T1000 (cell line): Measurements from ENCODE around the gene TECTB.

Experiments
- DNase-seq: peaks from one replicate; lab custom pipeline; 2025; ENCODE audit warnings: mixed read lengths; lab: John Stamatoyannopoulos, UW

The TECTB gene

GRCh38 chr10:112311481-112311880 is 28.3 kb downstream of the TECTB start:
- DNase-seq = no peak

GRCh38 chr10:112313234-112313633 is 30.0 kb downstream of the TECTB start:
- no peak for DNase-seq

GRCh38 chr10:112313911-112314310 is 30.7 kb downstream of the TECTB start:
- DNase-seq = no peak

GRCh38 chr10:112314822-112315474 is 31.7 kb downstream of the TECTB start:
- DNase-seq = no peak

- no peak for DNase-seq
Observed at GRCh38 chr10:112327678-112328077, 44.5 kb downstream of the TECTB start.

GRCh38 chr10:112330162-112330561 is 47.0 kb downstream of the TECTB start:
- no peak for DNase-seq

GRCh38 chr10:112330607-112331160 is 47.5 kb downstream of the TECTB start:
- DNase-seq = no peak

GRCh38 chr10:112332022-112332421 is 48.8 kb downstream of the TECTB start:
- DNase-seq = no peak

GRCh38 chr10:112332509-112333228 is 49.5 kb downstream of the TECTB start:
- DNase-seq = no peak

- DNase-seq = no peak
Observed at GRCh38 chr10:112333452-112333851, 50.3 kb downstream of the TECTB start.

GRCh38 chr10:112335111-112335867 is 52.1 kb downstream of the TECTB start:
- no peak for DNase-seq

- DNase-seq = no peak
Observed at GRCh38 chr10:112335868-112336265, 52.7 kb downstream of the TECTB start.

- no peak for DNase-seq
Observed at GRCh38 chr10:112336556-112337201, 53.5 kb downstream of the TECTB start.

GRCh38 chr10:112338957-112339356 is 55.8 kb downstream of the TECTB start:
- DNase-seq = no peak

GRCh38 chr10:112340601-112341000 is 57.4 kb downstream of the TECTB start:
- DNase-seq = no peak

GRCh38 chr10:112343056-112343806 is 60.0 kb downstream of the TECTB start:
- no peak for DNase-seq

GRCh38 chr10:112344261-112344660 is 61.1 kb downstream of the TECTB start:
- no peak for DNase-seq

GRCh38 chr10:112345202-112345601 is 62.0 kb downstream of the TECTB start:
- no peak for DNase-seq

- DNase-seq = no peak
Observed at GRCh38 chr10:112345743-112346142, 62.5 kb downstream of the TECTB start.

GRCh38 chr10:112346774-112347173 is 63.6 kb downstream of the TECTB start:
- DNase-seq = no peak
